Liver (tissue), 3 donors: ENCODE data around the gene LEF1.

Experiments used
- GABPA ChIP-seq, 2 donors: IDR thresholded peaks in 1 of 2; conservative IDR thresholded peaks in 1 of 2; 2 replicates each; pipeline ENCODE4 v1.6.1; 2016; ENCODE audit warnings: antibody characterized with exemption in 2 of 2, mild to moderate bottlenecking in 1 of 2, moderate library complexity in 1 of 2
- RAD21 ChIP-seq, 2 donors: IDR thresholded peaks; 2 replicates each; pipeline ENCODE4 v1.6.1; 2016; ENCODE audit warnings: antibody characterized with exemption in 2 of 2, mild to moderate bottlenecking in 2 of 2
- SP1 ChIP-seq: IDR thresholded peaks from 2 replicates; pipeline ENCODE4 v1.6.1; 2018; ENCODE audit warnings: antibody characterized with exemption, mild to moderate bottlenecking
- YY1 ChIP-seq: IDR thresholded peaks from 2 replicates; pipeline ENCODE4 v1.6.1; 2016; ENCODE audit warnings: antibody characterized with exemption, mild to moderate bottlenecking
- TF ChIP-seq, protein P1 (sequence below): fragments of 150-350 bp; IDR thresholded peaks from 2 replicates; pipeline ENCODE4 v1.5.1; 2017; ENCODE audit warnings: improper control_type of control experiment, low read depth, low read length; ENCODE audit not compliant: missing input control
- donor health status: healthy.
- donor health status: healthy.

DNA sequence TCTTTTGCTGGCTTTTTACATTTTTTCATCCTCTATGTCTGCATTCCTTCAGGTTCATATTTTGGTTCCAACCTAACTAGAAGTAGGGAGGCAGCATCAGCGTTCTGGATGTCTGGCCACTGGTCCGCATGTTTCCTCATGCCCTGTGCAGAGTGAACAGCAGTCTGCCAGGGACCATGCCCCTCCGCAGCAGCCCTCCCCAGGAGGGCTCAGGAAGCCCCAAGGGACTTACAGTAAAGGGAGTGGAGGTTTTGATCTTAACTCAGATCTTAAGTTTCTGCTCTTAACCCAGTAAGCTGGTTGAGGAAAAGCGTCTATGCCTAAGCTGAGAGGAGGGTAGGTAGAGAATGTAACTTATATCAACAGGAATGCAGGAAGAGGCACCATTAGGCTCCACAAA, 45.0 kb upstream of the LEF1 start:
- TF ChIP-seq, protein P1, sequence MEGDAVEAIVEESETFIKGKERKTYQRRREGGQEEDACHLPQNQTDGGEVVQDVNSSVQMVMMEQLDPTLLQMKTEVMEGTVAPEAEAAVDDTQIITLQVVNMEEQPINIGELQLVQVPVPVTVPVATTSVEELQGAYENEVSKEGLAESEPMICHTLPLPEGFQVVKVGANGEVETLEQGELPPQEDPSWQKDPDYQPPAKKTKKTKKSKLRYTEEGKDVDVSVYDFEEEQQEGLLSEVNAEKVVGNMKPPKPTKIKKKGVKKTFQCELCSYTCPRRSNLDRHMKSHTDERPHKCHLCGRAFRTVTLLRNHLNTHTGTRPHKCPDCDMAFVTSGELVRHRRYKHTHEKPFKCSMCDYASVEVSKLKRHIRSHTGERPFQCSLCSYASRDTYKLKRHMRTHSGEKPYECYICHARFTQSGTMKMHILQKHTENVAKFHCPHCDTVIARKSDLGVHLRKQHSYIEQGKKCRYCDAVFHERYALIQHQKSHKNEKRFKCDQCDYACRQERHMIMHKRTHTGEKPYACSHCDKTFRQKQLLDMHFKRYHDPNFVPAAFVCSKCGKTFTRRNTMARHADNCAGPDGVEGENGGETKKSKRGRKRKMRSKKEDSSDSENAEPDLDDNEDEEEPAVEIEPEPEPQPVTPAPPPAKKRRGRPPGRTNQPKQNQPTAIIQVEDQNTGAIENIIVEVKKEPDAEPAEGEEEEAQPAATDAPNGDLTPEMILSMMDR: no peak
- no peak for TF ChIP-seq YY1
- no peak for TF ChIP-seq RAD21 (IDR thresholded peaks at IDR 0.05)
- TF ChIP-seq SP1: no peak
- TF ChIP-seq GABPA (IDR thresholded peaks at IDR 0.05 in 1 of 2, conservative IDR thresholded peaks at IDR 0.05 in 1 of 2): no peak
